NCI-H2107 (cell line): ENCODE results near the gene RAB8B.

Experiments
- DNase-seq: peaks from one replicate; lab custom pipeline; 2025; lab: John Stamatoyannopoulos, UW

RAB8B gene

GRCh38 chr15:63188926-63189871, at the start of gene RAB8B:
Gene RAB8B, plus strand, starts transcription at chr15:63189606. Its CDS starts 19 bp downstream, at chr15:63189625.
- peak; percentile 85 for DNase-seq

- no peak for DNase-seq
Observed at GRCh38 chr15:63140936-63141335, 48.5 kb upstream of the RAB8B start.

GRCh38 chr15:63145426-63145825, 44.0 kb upstream of the RAB8B start:
- no peak for DNase-seq

- DNase-seq, result no peak
Observed at GRCh38 chr15:63146684-63147083, 42.7 kb upstream of the RAB8B start.

GRCh38 chr15:63151665-63152064, 37.7 kb upstream of the RAB8B start:
- no peak for DNase-seq

- DNase-seq, result no peak
Observed at GRCh38 chr15:63155486-63155885, 33.9 kb upstream of the RAB8B start.

- DNase-seq, result no peak
Observed at GRCh38 chr15:63156086-63156710, 33.2 kb upstream of the RAB8B start.

- no peak for DNase-seq
Observed at GRCh38 chr15:63156755-63157117, 32.7 kb upstream of the RAB8B start.

- peak; percentile 38 for DNase-seq
Observed at GRCh38 chr15:63157118-63157843, 32.1 kb upstream of the RAB8B start, which contains the start of gene RPS27L. Gene RPS27L, minus strand, starts transcription at chr15:63157477. Its CDS starts 72 bp downstream, at chr15:63157405.

- DNase-seq, result no peak
Observed at GRCh38 chr15:63157891-63158431, 31.4 kb upstream of the RAB8B start.

GRCh38 chr15:63160638-63161037, 28.8 kb upstream of the RAB8B start:
- no peak for DNase-seq

GRCh38 chr15:63163217-63163616, 26.2 kb upstream of the RAB8B start:
- DNase-seq, result no peak

- DNase-seq, result no peak
Observed at GRCh38 chr15:63165166-63165859, 24.1 kb upstream of the RAB8B start.

GRCh38 chr15:63166219-63166618, 23.2 kb upstream of the RAB8B start:
- no peak for DNase-seq

- no peak for DNase-seq
Observed at GRCh38 chr15:63169788-63170187, 19.6 kb upstream of the RAB8B start.

GRCh38 chr15:63172376-63172775, 17.0 kb upstream of the RAB8B start:
- DNase-seq, result no peak

- no peak for DNase-seq
Observed at GRCh38 chr15:63172851-63173451, 16.5 kb upstream of the RAB8B start.

- no peak for DNase-seq
Observed at GRCh38 chr15:63176302-63176701, 13.1 kb upstream of the RAB8B start.

- DNase-seq, result no peak
Observed at GRCh38 chr15:63178034-63178433, 11.4 kb upstream of the RAB8B start.

- DNase-seq, result no peak
Observed at GRCh38 chr15:63180746-63181145, 8.7 kb upstream of the RAB8B start.

- DNase-seq, result no peak
Observed at GRCh38 chr15:63181648-63182047, 7.8 kb upstream of the RAB8B start.
